Measurements from ENCODE around the gene FBXW7.
A peak's percentile ranks its signal among the peaks of the same experiment; 100 is the strongest.

The FBXW7 gene

GRCh38 chr4:152322656-152323055 lies 213.2 kb downstream of the FBXW7 start:
- DNase-seq = no peak

- no peak for DNase-seq
Observed at GRCh38 chr4:152321923-152322322, 214.0 kb downstream of the FBXW7 start.

GRCh38 chr4:152321398-152321797 lies 214.5 kb downstream of the FBXW7 start:
- DNase-seq = no peak

- no peak for DNase-seq
Observed at GRCh38 chr4:152316969-152317368, 218.9 kb downstream of the FBXW7 start.

DNA sequence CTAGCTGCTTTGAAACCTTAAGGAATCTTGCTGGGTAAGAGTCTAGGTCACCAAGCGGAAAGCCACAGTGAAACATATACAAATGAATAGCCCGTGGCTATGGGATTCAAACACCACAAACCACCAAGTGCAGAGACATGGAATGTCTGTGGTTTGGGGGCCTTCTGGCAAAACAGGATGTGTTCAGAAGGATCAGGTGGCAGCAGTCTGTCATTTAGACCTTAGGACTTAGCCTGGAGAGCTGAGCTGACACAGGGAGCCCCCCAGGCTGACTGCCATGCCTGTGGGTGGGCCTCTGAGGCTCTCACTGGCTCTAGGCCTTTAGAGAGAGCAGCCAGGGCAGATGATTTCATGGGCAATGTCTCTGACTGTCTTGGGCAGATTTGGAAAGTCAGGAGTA lies 225.6 kb downstream of the FBXW7 start:
- DNase-seq = peak; percentile 79

GRCh38 chr4:152309418-152309817 lies 226.5 kb downstream of the FBXW7 start:
- no peak for DNase-seq

DNA sequence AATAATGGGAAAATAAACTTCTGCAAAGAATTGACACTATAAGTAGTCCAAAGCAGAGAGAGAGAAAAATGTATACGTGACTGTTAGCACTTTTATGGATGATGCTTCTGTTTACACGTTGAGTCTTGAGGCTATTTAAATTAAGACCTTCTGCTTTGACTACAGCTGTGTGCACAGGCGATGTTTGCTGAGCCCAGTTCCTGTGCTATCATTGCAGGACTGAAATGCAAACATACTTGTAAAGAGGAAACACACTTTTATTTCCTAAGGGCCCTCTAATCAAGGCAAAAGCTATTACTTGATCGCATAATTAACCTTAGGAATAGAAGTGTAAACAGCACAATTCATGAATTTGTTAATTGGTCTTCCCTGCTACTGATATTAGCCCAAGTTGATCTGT lies 226.9 kb downstream of the FBXW7 start:
- no peak for DNase-seq

GRCh38 chr4:152307669-152308068 lies 228.2 kb downstream of the FBXW7 start:
- no peak for DNase-seq

GRCh38 chr4:152306541-152306940 lies 229.4 kb downstream of the FBXW7 start:
- DNase-seq = no peak

GRCh38 chr4:152304220-152304619 lies 231.7 kb downstream of the FBXW7 start:
- DNase-seq = peak; percentile 33

DNA sequence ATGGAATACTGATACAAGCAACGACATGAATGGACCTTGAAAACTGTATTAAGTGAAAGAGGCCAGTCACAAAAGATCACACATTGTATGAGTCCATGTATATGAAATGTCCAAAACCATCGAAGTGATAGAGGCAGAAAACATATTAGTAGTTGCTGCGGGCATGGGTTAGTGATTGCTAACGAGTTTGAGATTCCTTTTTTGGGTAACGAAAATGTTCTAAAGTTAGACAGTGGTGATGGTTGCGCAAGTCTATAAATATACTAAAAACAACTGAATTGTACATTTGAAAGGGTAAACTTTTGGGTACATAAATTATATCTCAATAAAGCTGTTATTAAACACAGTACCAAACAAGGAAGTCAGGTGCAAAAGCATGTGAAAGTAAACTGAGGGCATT lies 234.5 kb downstream of the FBXW7 start:
- peak; percentile 79 for DNase-seq

DNA sequence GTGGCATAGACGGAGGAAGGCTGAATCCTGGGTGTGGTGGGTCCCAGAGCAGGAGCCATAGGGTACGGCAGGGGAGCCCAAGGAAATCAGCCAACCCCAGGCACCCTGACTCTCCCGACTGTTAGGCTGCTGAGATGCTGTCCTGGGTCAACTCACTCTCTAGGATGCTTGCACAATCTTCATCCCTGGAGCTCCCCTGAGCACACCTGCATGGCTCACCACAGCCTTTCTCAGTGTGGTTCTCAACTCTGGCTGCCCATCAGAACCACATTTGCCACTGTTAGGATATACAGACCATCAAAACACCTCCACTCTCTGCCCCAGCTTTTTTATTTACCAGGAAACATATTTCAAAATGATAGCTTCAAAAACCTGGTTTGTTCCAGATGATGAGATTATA lies 236.3 kb downstream of the FBXW7 start:
- DNase-seq = no peak

- no peak for DNase-seq
Observed at GRCh38 chr4:152296386-152296785, 239.5 kb downstream of the FBXW7 start.

DNA sequence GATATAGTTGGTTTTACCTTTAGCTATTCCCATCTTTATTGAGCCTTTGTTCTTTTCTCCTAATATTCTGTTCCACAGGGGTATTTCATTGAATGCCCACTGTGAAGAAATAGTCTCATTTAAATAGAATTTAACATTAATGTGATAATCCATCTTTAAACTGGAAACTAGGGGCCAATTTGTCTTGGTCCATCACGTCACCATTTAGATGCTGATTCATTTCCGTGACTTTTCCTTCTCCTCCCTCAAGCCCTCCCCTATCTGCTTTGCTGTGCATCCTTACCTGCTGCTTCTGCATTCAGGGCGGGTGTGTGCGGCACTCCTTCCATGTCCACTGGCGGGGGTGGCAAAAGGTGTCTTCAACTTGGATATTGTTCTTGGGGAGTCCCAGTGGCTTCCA lies 241.1 kb downstream of the FBXW7 start:
- no peak for DNase-seq

DNA sequence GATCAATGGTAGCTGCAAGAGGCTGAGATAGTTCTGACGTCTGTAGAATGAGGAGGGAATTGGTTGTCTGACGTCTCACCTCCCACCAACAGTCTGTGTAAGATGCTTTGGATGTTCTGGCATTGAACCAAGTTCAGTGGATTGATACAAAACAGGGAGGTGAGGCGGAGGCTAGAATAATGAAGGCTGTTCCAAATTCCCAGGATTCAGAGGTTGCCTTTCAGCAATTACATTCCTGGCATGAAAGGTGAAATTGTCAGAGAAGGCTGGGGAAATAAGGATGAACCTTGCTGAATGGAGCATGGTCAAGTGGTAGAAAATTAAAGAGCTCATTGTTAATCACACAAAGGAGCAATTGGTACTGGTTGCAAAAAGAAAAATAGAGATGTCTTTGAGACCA lies 241.6 kb downstream of the FBXW7 start:
- DNase-seq = no peak

DNA sequence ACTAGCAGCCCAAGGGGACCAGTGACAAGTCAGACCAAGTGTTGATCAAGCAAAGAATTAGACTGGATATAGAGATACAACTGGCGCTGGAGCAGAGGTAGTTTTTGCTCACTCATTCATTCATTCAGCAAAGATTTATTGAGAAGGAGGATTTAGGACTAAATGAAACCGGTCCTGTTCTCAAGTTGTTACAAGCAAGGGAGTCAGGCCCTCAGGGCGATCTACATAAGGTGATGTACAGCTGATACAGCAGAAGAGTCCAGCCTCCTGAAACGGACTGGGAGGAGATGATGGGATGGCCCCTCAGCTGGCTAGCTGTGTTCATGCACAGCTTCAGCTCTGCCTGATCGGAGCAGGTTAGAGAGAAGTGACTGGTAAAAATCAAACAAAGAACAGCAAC lies 242.4 kb downstream of the FBXW7 start:
- no peak for DNase-seq

DNA sequence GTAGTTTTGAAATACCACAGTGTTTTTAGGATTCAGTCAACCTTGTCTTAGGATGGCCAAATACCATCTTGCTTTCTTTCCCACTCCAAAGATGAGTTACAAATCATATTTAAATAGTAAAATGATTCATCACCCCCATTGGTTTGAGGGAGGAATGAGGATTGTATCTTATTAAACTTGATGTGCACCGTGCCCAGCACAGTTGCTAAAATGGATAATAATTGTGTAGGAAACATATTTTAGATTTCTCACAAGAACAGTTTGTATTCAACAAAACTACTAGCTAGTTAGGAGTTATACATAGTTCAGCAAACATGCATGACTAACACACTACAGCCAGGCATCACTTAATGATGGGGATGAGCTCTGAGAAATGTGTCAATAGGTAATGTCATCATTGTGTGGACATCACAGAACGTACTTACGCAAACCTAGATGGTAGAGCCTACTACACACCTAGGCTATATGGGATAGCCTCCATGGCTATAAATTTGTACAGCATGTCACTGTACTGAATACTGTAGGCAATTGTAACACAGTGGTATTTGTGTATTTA lies 245.4 kb downstream of the FBXW7 start:
- DNase-seq = no peak

DNA sequence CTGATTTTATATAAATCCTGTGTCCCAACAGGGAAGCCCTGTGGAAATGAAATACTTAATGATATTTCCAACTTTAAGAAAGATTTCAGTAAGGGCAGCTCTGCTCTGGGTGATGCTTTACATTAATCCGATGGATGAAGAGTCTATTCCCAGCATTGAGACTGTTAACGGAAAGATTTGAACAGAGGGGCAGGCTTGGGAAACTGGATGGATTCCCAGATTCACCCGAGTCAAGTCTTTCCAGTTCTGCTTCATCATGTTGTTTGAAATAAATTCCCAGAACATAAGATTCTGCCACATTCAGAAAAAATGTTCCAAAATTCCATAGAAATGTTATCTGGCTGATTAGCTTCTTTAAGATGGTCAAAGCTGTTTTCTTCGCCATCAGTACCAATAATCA lies 246.0 kb downstream of the FBXW7 start:
- DNase-seq = no peak

DNA sequence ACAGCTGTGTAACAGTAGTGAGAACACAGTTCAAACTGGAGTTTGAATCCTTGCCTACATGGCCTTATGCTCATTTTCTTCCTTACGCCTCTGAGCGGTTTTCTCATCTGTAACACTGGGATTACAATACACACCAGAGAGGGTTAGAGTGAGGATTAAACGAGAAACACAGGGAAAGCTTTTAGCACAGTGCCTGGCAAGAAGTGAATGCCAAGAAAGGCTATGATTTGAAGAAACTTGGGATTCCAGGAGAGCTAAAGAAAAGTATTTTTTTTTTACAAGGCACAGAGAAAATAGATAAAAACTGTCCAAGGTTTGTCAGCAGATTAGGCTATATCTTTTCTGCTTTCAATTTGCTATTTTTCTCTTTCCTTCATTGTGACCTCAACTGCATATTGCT lies 246.4 kb downstream of the FBXW7 start:
- no peak for DNase-seq

GRCh38 chr4:152283801-152284470 lies 252.0 kb downstream of the FBXW7 start:
- no peak for DNase-seq

DNA sequence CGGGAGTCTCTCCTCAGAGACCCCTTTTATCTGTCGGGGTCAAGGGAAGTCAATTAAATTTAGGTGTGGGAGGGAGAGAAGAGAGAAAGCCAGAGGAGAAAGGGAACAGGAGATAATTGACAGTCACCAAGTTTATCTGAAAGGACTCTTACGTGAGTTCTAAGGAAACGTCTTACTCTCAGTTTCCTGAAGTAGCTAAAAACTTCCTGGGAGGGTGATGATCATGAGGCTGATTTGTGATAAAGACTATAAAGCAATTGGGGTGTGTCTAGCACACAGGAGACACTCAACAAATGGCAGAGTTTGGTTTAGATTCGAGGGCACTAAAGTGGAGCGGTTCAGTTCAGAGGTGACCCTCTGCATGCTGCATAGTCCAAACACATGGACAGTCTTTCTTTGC lies 254.1 kb downstream of the FBXW7 start:
- DNase-seq = no peak

GRCh38 chr4:152281211-152281610 lies 254.7 kb downstream of the FBXW7 start:
- no peak for DNase-seq

GRCh38 chr4:152279234-152279566 lies 256.7 kb downstream of the FBXW7 start:
- no peak for DNase-seq

DNA sequence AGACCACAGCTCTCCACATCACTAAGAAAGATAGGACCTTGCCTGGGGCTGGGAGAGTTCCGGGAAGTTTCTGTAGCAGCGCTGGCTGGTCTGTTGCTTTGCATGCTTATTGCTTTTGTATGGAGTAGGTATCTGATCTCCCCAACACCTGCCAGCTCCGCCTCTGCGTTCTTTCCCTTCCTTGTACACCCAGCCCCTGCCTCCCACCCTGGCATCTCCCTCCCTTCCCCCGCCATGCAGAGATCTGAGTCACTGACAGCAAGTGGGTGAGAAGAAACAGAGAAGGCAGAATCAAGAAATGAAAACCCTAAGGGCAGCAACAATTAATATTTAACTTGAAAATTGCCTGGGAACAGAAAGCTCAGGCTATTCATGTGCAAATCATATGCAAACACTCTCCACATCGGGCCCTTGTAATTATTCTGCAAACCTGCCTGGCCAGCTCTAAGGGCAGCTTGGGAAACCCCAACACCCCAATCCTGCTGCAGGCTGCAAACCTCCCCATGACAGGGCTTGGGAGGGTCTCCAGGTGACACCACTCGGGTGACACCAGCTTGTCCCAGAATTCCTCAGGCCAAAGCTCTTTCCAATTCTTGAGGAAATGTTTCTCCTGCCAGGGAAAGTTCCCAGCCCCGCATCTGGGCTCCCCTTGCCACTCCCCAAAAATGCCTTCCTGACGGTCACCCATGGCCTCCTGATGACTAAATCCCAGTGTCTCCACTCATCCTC lies 257.2 kb downstream of the FBXW7 start:
- DNase-seq = no peak

- no peak for DNase-seq
Observed at GRCh38 chr4:152278172-152278504, 257.8 kb downstream of the FBXW7 start.
